ENCODE data around the gene CFAP20.
"Not testable (repeated sequence)": the region's sequence is repeated elsewhere in the genome, so short reads cannot be mapped to it uniquely, and the experiment has no call there.

Gene CFAP20

DNA sequence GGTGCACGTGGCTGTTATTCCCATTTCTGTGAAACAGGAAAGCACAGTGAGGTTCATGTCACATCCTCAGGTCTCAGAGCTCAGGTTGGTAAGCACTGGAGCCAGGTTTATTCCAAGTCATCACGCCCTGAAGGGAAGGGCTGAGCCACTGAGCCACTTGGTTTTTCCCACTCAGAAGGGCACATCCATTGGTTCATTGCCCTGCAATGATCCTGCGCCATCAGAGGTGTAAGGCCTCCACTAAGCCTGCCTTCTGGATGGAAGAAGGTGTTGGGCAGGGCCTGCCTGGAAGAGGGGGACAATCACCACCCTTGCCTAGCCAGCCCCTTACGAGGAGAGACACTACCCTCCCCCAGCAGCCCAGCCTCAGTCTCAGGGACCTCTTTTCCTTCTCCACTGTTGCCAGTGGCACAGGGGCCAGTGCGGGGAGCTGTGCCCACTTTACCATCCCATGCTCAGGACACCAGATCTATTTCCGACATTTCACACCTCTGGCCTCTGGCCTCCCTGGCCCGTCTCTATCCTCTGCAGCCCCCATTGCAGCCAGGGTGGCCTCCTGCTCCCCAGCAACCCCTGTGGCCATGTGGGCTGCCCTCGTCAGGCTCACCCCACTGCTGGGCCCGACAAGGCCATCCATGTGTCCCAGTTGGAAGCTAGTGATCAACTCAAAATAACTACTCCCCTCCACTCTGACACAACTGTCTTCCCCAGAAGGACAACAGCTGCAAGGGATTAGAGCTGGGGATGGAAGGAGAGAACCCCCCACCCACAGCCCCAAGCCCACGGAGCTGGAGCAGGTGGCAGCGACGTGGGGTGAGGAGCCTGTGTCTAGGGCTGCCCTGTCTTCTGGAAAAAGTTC, 29.9 kb downstream of the CFAP20 start:
- Histone ChIP-seq H4K8ac (ENCODE audit: low read length) (no peak overlapping the region), H3K4me2 (ENCODE audit: low read length, poor library complexity, severe bottlenecking) (no peak overlapping the region), H2BK12ac (ENCODE audit: low read length in 2 of 2) (no peak overlapping the region), H2AFZ (ENCODE audit: low read depth, low read length) (no peak overlapping the region), H3K27me3 (ENCODE audit: control insufficient read depth in 1 of 2, insufficient read depth in 1 of 2, low read length in 2 of 2) (peaks cover 8 to 9% of the 10 kb centered on the region in 2 experiments), H3K4me1 (ENCODE audit: control insufficient read depth, insufficient read depth, low read depth, low read length) (peaks cover 26% of the 10 kb centered on the region), H3K9ac (ENCODE audit: low read length) (no peak overlapping the region), H2BK120ac (ENCODE audit: low read depth, low read length) (no peak overlapping the region), H3K23ac (ENCODE audit: low read length in 2 of 2) (no peak overlapping the region), H4K91ac (ENCODE audit: low read length) (no peak overlapping the region), H3K18ac (ENCODE audit: low read depth in 1 of 2, low read length in 2 of 2) (no peak overlapping the region), H3K36me3 (ENCODE audit: control insufficient read depth in 1 of 2, insufficient read depth in 2 of 2, low read depth in 1 of 2, low read length in 2 of 2) (no peaks in the 10 kb centered on the region), H2BK5ac (ENCODE audit: low read depth, low read length, poor library complexity, severe bottlenecking) (no peak overlapping the region), H3K79me1 (replicated peaks; ENCODE audit: low read length, poor library complexity, severe bottlenecking) (no peaks in the 10 kb centered on the region), H3K4ac (ENCODE audit: low read depth in 1 of 2, low read length in 2 of 2) (no peak overlapping the region), H2AK5ac (ENCODE audit: low read length, severe bottlenecking) (peak overlapping the region; percentile 23), H3K27ac (ENCODE audit: low read length, poor library complexity, severe bottlenecking) (no peak overlapping the region), H3K14ac (ENCODE audit: low read length in 2 of 2) (no peak overlapping the region), H3K4me3 (ENCODE audit: insufficient read depth in 1 of 2, low read depth in 1 of 2, low read length in 2 of 2) (no peak overlapping the region), H2BK15ac (ENCODE audit: low read depth, poor library complexity, severe bottlenecking) (no peak overlapping the region), H3K9me3 (ENCODE audit: control insufficient read depth, low read length) (no peaks in the 10 kb centered on the region)
- WGBS = 90% methylated on average over 8 of the region's 12 CpGs
- DNase-seq = no peak

DNA sequence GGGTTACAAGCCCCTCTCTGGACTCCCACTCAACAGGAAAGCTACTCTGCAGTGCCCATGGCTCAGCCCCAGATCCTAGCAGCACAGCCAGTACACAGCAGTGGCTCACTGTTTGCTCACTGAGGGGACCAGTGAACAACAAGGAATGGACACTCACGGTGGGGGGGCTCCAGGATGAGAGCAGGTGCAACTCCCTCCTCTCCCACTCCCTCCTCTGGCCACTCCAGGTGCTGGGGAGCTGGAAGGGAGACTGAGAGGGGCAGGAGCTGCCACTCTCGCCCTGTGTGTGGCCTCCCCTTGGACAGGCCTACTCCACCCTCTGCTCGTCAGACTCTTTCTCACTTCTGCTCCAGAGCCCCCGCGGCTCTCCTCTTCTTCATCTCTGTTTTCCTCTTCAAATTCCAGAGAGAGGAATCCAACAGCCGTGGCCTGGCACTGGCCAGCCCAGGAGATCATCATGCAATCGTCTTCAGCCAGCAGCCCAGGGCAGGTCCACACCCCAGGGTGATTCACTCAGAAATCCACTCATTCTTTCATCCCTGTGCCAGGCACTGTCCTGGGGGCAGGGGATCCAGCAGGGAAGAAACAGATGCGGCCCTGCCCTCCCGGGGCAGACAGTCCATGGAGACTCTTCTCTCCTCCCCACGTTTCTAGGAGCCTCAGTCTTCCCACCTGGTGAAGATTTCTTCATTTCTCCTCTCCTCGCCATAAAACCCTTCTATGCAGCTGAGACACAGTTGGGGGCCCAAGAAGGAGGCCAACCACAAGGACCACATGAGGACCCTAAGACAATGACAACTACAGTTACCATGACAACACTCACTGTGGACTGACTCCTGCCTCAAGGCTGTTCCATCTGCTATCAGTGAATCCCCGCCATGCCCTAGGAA, 30.7 kb downstream of the CFAP20 start:
- 78% methylated on average over 11 of the region's 12 CpGs for WGBS
- DNase-seq = no peak

DNA sequence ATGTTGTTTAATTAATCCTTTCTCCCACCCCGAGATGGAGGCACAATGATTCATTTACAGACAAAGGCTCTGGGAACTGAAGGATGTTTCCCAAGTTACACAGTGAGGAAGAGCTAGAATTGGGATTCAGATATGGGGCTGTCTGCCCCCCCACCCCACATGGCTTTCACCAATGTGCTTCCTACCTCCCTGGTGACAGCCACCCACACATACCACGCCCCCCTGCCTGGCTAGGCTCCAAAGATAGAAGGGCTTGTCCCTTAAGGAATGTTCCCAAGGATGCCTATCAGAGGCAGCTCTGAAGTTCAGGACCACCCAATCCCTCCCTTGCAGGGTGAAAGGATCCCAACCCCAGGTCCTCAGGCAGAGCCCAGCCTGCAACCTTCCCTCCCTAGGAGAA, 32.9 kb downstream of the CFAP20 start:
- H4K91ac ChIP-seq (ENCODE audit: low read length) = no peak overlapping the region
- no peak overlapping the region for H3K18ac ChIP-seq (ENCODE audit: low read depth in 1 of 2, low read length in 2 of 2)
- no peak overlapping the region for H3K4ac ChIP-seq (ENCODE audit: low read depth in 1 of 2, low read length in 2 of 2)
- no peaks in the 10 kb centered on the region for H3K36me3 ChIP-seq (ENCODE audit: control insufficient read depth in 1 of 2, insufficient read depth in 2 of 2, low read depth in 1 of 2, low read length in 2 of 2)
- no peaks in the 10 kb centered on the region for H3K79me1 ChIP-seq (replicated peaks; ENCODE audit: low read length, poor library complexity, severe bottlenecking)
- peak overlapping the region in 1 of 2 experiments; percentile 23 for H3K14ac ChIP-seq (ENCODE audit: low read length in 2 of 2)
- no peaks in the 10 kb centered on the region for H3K9me3 ChIP-seq (ENCODE audit: control insufficient read depth, low read length)
- no peak overlapping the region for H3K27ac ChIP-seq (ENCODE audit: low read length, poor library complexity, severe bottlenecking)
- peaks cover 26% of the 10 kb centered on the region for H3K4me1 ChIP-seq (ENCODE audit: control insufficient read depth, insufficient read depth, low read depth, low read length)
- H3K23ac ChIP-seq (ENCODE audit: low read length in 2 of 2) = no peak overlapping the region
- DNase-seq = no peak
- H2BK5ac ChIP-seq (ENCODE audit: low read depth, low read length, poor library complexity, severe bottlenecking) = no peak overlapping the region
- no peak overlapping the region for H2BK12ac ChIP-seq (ENCODE audit: low read length in 2 of 2)
- H4K8ac ChIP-seq (ENCODE audit: low read length) = no peak overlapping the region
- no peak overlapping the region for H3K4me3 ChIP-seq (ENCODE audit: insufficient read depth in 1 of 2, low read depth in 1 of 2, low read length in 2 of 2)
- H3K9ac ChIP-seq (ENCODE audit: low read length) = no peak overlapping the region
- H2AK5ac ChIP-seq (ENCODE audit: low read length, severe bottlenecking) = no peak overlapping the region
- 69% methylated on average over 1 of the region's 2 CpGs for WGBS
- H3K4me2 ChIP-seq (ENCODE audit: low read length, poor library complexity, severe bottlenecking) = no peak overlapping the region
- no peak overlapping the region for H2BK120ac ChIP-seq (ENCODE audit: low read depth, low read length)
- H3K27me3 ChIP-seq (ENCODE audit: control insufficient read depth in 1 of 2, insufficient read depth in 1 of 2, low read length in 2 of 2) = peaks cover 19 to 22% of the 10 kb centered on the region in 2 experiments
- H2BK15ac ChIP-seq (ENCODE audit: low read depth, poor library complexity, severe bottlenecking) = no peak overlapping the region
- no peak overlapping the region for H2AFZ ChIP-seq (ENCODE audit: low read depth, low read length)

More for the DNA sequence above, 30.7 kb downstream of the CFAP20 start:
- Histone ChIP-seq H3K14ac (ENCODE audit: low read length in 2 of 2) (no peak overlapping the region), H3K36me3 (ENCODE audit: control insufficient read depth in 1 of 2, insufficient read depth in 2 of 2, low read depth in 1 of 2, low read length in 2 of 2) (no peaks in the 10 kb centered on the region), H3K4me2 (ENCODE audit: low read length, poor library complexity, severe bottlenecking) (no peak overlapping the region), H3K9me3 (ENCODE audit: control insufficient read depth, low read length) (no peaks in the 10 kb centered on the region), H2AK5ac (ENCODE audit: low read length, severe bottlenecking) (peak overlapping the region; percentile 23), H3K4me1 (ENCODE audit: control insufficient read depth, insufficient read depth, low read depth, low read length) (peaks cover 26% of the 10 kb centered on the region), H2BK15ac (ENCODE audit: low read depth, poor library complexity, severe bottlenecking) (no peak overlapping the region), H3K27me3 (ENCODE audit: control insufficient read depth in 1 of 2, insufficient read depth in 1 of 2, low read length in 2 of 2) (peaks cover 14 to 15% of the 10 kb centered on the region in 2 experiments), H3K9ac (ENCODE audit: low read length) (no peak overlapping the region), H2BK120ac (ENCODE audit: low read depth, low read length) (no peak overlapping the region), H3K79me1 (replicated peaks; ENCODE audit: low read length, poor library complexity, severe bottlenecking) (no peaks in the 10 kb centered on the region), H3K18ac (ENCODE audit: low read depth in 1 of 2, low read length in 2 of 2) (no peak overlapping the region), H2BK12ac (ENCODE audit: low read length in 2 of 2) (no peak overlapping the region), H3K23ac (ENCODE audit: low read length in 2 of 2) (no peak overlapping the region), H4K8ac (ENCODE audit: low read length) (no peak overlapping the region), H2BK5ac (ENCODE audit: low read depth, low read length, poor library complexity, severe bottlenecking) (no peak overlapping the region), H2AFZ (ENCODE audit: low read depth, low read length) (no peak overlapping the region), H3K4ac (ENCODE audit: low read depth in 1 of 2, low read length in 2 of 2) (no peak overlapping the region), H4K91ac (ENCODE audit: low read length) (no peak overlapping the region), H3K4me3 (ENCODE audit: insufficient read depth in 1 of 2, low read depth in 1 of 2, low read length in 2 of 2) (no peak overlapping the region), H3K27ac (ENCODE audit: low read length, poor library complexity, severe bottlenecking) (peak overlapping the region; percentile 10)

DNA sequence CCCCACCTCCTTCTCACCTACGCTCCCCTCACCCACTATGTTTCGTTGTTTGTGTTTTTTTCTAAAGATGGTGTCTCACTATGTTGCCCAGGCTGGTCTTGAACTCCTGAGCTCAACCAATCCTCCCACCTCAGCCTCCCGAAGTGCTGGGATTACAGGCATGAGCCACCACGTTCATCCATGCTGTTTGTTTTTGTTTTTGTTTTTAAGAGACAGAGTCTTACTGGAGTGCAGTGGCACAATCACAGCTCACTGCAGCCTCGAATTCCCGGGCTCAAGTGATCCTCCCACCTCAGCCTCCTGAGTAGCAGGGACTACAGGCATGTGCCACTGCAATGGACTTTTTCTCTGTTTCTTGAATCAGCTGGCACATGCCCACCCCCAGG, 33.6 kb downstream of the CFAP20 start:
- H3K27ac ChIP-seq (ENCODE audit: low read length, poor library complexity, severe bottlenecking); H3K4me2 ChIP-seq (ENCODE audit: low read length, poor library complexity, severe bottlenecking); H2BK120ac ChIP-seq (ENCODE audit: low read depth, low read length); DNase-seq; H3K18ac ChIP-seq (ENCODE audit: low read depth in 1 of 2, low read length in 2 of 2); H2BK5ac ChIP-seq (ENCODE audit: low read depth, low read length, poor library complexity, severe bottlenecking); H3K9me3 ChIP-seq (ENCODE audit: control insufficient read depth, low read length); H3K4ac ChIP-seq (ENCODE audit: low read depth in 1 of 2, low read length in 2 of 2); H3K36me3 ChIP-seq (ENCODE audit: control insufficient read depth in 1 of 2, insufficient read depth in 2 of 2, low read depth in 1 of 2, low read length in 2 of 2); H3K79me1 ChIP-seq (replicated peaks; ENCODE audit: low read length, poor library complexity, severe bottlenecking); H4K91ac ChIP-seq (ENCODE audit: low read length); H3K4me3 ChIP-seq (ENCODE audit: insufficient read depth in 1 of 2, low read depth in 1 of 2, low read length in 2 of 2); H2AK5ac ChIP-seq (ENCODE audit: low read length, severe bottlenecking); H2AFZ ChIP-seq (ENCODE audit: low read depth, low read length); H3K14ac ChIP-seq (ENCODE audit: low read length in 2 of 2); H2BK12ac ChIP-seq (ENCODE audit: low read length in 2 of 2); H3K23ac ChIP-seq (ENCODE audit: low read length in 2 of 2); H4K8ac ChIP-seq (ENCODE audit: low read length); H2BK15ac ChIP-seq (ENCODE audit: low read depth, poor library complexity, severe bottlenecking); H3K9ac ChIP-seq (ENCODE audit: low read length): not testable (repeated sequence)
- 73% methylated on average over 5 of the region's 6 CpGs for WGBS
- Histone ChIP-seq H3K27me3 (ENCODE audit: control insufficient read depth in 1 of 2, insufficient read depth in 1 of 2, low read length in 2 of 2) (peaks cover 19 to 22% of the 10 kb centered on the region in 2 experiments), H3K4me1 (ENCODE audit: control insufficient read depth, insufficient read depth, low read depth, low read length) (peaks cover 26% of the 10 kb centered on the region)
